GM19324 (cell line): ENCODE measurements around the gene TRIM28.
"Not testable (repeated sequence)": the region's sequence is repeated elsewhere in the genome, so short reads cannot be mapped to it uniquely, and the experiment has no call there.

Experiments used
- ATAC-seq: cut with Tn5 transposase; IDR thresholded peaks from one replicate; pipeline ENCODE4 v1.9.1; 2021; ENCODE audit warnings: mild to moderate bottlenecking, moderate library complexity; ENCODE audit not compliant: unreplicated experiment, low FRiP score

The TRIM28 gene

GRCh38 chr19:58543826-58544590 is at the start of gene TRIM28:
TRIM28 (plus strand) TSS chr19:58544064; CDS start chr19:58544758, 694 bp downstream.
- peak; percentile 87 for ATAC-seq

GRCh38 chr19:58497634-58498170 is 46.2 kb upstream of the TRIM28 start:
- ATAC-seq = no peak

- ATAC-seq = no peak
These were observed 45.4 kb upstream of the TRIM28 start for GRCh38 chr19:58498316-58499020.

DNA sequence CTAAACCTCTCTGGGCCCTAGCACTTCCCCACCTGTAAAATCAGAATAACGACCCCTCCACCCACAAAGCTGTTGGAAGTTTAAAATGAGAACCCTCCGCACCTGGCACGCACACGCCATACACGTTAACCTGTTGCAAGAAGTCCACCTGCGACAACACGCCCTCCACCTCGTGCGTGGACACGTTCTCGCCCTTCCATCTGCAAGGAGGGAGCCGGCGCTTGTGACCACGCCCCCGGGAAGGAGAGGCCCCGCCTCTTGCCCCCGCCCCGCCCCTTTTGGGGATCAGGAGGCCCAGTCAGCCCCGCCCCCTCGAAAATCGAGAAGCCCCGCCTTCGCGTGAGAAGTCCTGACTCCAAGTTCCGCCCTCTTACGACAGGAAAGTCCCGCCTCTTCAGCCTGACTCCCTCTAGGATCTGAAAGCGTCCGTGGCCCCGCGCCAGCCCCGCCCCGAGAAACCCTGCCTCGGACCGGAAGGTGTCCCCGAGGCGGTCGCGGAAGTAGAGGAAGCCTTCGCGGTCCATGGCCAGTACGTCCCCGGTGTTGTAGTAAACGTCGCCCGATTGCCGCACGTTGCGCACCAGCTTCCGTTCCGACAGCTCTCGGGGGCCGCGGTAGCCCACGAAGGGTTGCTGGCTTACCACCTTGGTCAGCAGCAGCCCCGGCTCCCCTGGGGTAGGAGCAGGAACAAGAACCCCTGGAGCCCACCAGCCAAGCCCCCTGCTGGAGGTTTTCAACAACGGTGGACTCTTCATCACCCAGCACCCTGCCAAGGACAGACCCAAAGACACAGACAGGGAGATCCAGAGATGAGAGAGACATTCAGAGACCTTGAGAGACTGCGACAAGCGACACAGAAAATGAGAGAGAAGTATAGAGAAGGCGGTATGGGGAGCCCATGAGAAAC is 44.6 kb upstream of the TRIM28 start:
- peak; percentile 84 for ATAC-seq

GRCh38 chr19:58500242-58500641 is 43.6 kb upstream of the TRIM28 start:
- no peak for ATAC-seq

DNA sequence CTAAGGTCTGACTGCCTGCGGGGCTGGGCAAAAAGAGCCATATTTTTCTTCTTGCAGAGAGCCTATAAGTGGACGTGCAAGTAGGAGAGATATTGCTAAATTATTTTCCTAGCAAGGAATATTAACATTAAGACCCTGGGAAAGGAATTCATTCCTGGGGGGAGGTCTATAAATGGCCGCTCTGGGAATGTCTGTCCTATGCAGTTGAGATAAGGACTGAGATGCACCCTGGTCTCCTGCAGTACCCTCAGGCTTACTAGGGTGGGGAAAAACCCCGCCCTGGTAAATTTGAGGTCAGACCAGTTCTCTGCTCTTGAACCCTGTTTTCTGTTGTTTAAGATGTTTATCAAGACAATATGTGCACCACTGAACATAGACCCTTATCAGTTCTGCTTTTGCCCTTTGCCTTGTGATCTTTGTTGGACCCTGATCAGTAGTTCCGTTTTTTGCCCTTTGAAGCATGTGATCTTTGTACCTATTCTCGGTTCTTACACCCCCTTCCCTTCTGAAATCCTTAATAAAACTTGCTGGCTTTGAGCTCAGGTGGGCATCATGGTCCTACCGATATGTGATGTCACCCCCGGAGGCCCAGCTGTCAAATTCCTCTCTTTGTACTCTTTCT is 36.2 kb upstream of the TRIM28 start:
- ATAC-seq = not testable (repeated sequence)

GRCh38 chr19:58509731-58510083 is 34.2 kb upstream of the TRIM28 start:
- ATAC-seq = no peak

DNA sequence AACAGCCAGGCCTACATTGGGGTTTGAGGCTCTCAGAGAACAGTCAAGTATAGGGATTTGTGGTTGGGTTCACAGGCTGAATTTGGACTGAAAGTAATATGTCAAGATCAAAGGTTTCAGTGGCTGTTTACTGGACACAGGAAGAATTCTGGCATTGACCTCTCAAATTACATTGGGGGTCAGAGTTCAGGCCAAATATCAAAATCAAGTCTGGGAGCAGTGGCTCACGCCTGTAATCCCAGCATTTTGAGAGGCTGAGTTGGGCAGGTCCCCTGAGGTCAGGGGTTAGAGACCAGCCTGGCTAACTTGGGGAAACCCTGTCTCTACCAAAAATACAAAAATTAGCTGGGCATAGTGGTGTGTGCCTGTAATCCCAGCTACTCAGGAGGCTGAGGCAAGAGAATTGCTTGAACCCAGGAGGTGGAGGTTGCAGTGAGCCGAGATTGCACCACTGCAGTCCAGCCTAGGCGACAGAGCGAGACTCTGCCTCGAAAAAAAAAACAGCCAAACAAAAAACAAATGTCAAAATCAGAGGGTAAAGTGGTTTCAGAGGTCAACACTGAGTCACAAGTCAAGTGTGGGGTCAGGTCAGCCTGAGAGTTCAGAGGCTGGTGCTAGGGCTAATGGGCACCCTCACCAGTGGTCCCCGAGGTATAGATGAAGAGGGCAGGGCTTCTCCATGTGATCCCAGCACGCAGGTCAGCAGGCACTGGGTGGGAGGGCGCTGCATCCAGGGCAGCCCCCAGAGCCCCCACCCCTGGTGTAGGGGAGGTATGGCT is 33.6 kb upstream of the TRIM28 start:
- ATAC-seq = no peak

- no peak for ATAC-seq
These were observed 32.3 kb upstream of the TRIM28 start, which contains the start of gene SLC27A5 for GRCh38 chr19:58511353-58512208. SLC27A5 (minus strand) TSS chr19:58511992; CDS start chr19:58511955, 37 bp downstream.

- no peak for ATAC-seq
These were observed 30.6 kb upstream of the TRIM28 start for GRCh38 chr19:58513213-58513693.

DNA sequence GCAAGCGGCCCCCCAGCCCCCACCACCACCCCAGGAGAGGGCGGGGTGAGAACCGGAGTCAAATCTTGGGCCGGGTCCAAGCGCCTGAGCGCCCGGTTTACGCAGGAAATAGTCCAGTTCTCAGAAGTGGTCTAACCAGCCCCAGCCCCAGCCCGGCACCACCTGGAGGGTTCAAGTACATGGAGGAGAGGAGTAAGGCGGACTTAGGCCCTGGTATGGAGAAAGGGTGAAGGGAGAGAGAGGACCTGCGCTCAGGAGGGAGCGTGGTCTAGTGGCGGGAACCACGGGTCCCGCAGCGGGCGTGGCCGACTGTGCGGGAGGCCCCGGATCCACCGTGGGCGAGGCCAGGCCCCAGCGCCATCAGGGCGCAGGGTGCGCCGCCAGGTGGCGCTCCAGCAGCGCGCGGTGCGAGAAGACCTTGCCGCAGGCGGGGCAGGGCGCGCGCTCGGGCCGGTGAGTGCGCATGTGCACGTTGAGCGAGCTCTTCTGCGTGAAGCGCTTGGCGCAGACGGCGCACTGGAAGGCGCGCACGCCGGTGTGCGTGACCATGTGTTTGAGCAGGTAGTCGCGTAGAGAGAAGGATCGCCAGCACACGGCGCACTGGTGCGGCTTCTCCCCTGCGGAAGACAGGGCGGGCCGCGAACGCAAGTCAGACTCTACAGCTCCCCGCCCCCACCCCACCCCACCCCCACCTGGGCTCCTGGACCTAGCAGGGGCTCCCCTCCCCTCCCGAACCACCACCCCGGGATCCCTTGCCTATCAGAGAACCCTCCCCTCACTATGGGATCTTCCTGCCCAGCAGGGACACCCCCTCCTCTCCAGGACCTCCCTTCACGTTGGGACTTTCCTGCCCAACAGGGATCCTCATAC is 29.9 kb upstream of the TRIM28 start:
- ATAC-seq = peak; percentile 70

- no peak for ATAC-seq
These were observed 29.3 kb upstream of the TRIM28 start for GRCh38 chr19:58514564-58515022.

DNA sequence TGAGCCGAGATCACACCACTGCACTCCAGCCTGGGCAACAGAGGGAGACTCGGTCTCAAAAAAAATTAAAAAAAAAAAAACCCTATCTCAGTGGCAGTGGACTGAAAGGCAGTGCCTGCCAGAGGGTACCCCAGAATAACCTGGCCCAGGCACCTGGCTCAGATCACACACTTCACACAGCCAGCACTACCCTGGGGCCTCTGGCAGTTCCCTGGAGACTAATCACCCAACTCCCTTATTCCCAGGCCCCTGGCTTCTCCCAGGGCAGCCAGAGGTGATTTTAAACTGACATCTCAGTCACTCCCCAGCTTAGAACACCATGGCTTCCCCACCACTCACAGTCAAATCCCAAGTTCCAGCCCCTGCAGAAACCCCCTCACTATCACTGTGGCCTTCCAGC is 28.6 kb upstream of the TRIM28 start:
- no peak for ATAC-seq

GRCh38 chr19:58516246-58516836 is 27.5 kb upstream of the TRIM28 start:
- no peak for ATAC-seq

DNA sequence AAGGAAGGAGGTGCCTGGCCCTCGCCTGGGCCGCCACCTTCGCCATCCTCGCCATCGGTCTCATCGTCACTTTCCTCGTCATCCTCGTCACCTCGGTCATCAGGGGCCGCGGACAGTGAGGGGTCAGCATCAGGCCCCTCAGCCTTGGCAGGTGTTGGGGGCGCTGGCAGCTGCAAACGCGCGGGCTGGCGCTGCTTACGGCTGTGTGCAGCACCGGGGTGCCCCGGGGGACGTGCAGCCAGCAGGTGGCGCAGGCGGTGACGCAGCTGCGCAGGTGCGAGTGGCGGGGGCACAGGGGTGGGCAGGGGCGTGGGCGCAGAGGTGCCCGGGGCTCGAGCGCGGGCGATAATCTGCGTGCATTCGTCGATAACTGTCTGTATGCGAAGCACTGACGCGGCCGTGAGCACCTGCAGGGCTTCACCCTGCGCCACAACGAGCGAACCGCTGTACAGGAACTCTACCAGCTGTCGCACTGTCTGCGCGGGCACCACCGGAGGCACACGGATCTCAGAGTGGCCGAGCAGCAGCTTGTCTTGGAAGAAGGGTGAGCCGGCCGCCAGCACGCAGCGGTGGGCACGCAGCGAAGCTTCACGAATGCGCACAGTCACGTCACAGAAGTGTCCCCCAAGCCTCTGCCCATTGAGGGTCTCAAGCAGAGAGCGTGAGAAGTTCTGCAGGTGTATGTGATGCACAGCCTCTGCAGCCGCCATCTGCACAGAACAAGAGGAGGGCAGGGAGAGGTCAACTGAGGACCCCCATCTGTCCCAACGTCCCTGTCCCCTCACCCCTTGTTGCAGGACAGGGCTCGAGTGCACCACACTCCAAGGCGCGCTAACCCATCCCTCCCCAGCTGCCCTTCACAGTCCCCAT is 26.7 kb upstream of the TRIM28 start:
- no peak for ATAC-seq
